Measurements from ENCODE around the gene TAF11L9. TPM values are rescaled to one million over a fixed set of nuclear protein-coding genes. Genes with fewer than 3 reads are reported as not detected.
"Not testable (repeated sequence)": the region's sequence is repeated elsewhere in the genome, so short reads cannot be mapped to it uniquely, and the experiment has no call there.

Gene TAF11L9
- not detected in 2 replicates for total RNA-seq (2014; rRNA removed; shearing (Covaris generic))
- not detected in 2 replicates for polyA plus RNA-seq (2015; cell fraction: cytosol; rRNA removed)
- not detected in 2 replicates for polyA plus RNA-seq (2015; cell fraction: nucleus; rRNA removed)

- DNase-seq (ENCODE audit: low read depth): not testable (repeated sequence)
These were observed at the start of gene TAF11L9 for GRCh38 chr5:17594255-17594654. Gene TAF11L9, minus strand, starts transcription at chr5:17594394.

DNA sequence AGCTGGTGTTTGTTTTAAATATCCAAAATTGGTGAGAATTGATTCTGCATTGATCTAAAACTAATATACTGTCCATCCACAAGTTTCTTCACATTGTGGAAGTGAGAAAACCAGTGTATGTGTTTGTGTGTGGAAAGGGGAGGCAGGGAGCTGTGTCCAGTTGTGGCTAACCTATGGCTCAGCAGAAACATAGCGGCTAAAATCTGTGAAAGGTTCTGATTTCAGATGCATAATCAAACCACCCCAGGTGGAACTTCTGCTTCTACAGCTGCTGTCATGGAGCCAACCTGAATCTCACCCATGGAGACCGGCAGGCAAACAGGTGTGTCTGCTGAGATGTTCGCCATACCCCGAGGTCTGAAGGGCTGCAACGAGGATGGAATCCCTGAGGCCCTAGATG is 40.0 kb upstream of the TAF11L9 start, which contains the start of gene TAF11L14:
Gene TAF11L14, plus strand, starts transcription at position 301 of the 400 bp plus-strand sequence.
- DNase-seq (ENCODE audit: low read depth): no peak

GRCh38 chr5:17631788-17632187 is 37.6 kb upstream of the TAF11L9 start, which contains the start of gene TAF11L13:
Gene TAF11L13, plus strand, starts transcription at chr5:17632088.
- DNase-seq (ENCODE audit: low read depth): not testable (repeated sequence)

DNA sequence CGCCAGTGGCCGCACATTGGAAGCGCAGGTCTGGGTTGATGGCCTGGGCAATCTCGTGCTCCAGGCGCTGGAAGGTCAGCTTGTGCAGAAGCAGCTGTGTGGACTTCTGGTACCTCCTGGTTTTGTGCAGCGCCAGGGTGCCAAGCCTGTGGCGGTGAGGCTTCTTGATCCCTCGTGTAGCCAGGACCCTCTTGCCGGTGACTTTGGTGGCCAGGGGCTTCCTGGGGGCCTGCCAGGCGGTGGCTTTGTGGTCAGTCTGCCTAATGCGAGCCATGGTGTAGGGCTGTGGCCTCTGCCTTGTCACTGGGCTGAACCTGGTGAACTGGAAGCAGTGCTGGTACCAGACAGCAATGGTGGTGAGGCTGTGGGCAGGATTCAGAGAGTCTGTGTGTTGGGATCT is 31.5 kb upstream of the TAF11L9 start:
- no peak for DNase-seq (ENCODE audit: low read depth)

DNA sequence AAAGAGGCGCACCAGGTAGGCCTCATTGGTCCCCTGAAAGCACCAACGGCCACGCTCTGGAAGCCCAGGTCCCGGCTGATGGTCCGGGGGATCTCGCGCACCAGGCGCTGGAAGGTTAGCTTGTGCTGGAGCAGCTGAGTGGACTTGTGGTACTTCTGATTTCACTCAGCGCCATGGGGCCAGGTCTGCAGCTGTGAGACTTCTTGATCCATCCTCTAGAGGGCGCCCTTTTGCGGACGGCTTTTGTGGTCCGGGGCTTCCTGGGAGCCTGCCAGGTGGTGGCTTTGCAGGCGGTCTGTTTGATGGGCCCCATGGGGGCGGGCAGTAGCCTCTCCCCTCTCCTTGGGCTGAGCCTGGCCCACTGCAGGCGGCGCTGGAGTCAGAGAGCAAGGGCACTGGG is 26.4 kb upstream of the TAF11L9 start:
- DNase-seq (ENCODE audit: low read depth): no peak

DNA sequence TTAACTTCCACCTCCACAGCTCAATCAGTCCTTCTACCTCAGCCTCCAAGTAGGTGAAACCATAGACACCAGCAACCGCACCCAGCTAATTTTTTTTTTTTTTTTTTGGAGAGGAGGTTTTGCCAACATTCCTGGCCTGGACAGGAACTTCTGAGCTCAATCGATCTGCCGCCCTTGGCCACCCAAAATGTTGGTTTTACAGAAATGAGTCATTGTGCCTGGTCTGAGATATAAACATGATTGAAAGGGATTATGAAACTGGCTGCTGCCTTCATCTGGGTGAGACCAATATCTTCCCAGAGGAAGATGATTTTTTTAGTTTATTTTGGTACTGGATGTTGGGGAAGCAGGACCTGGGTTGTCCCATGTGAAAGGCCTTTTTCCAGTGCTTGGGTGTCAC is 25.2 kb upstream of the TAF11L9 start:
- no peak for DNase-seq (ENCODE audit: low read depth)

- DNase-seq (ENCODE audit: low read depth): no peak
These were observed 20.8 kb upstream of the TAF11L9 start for GRCh38 chr5:17614872-17615605.

DNA sequence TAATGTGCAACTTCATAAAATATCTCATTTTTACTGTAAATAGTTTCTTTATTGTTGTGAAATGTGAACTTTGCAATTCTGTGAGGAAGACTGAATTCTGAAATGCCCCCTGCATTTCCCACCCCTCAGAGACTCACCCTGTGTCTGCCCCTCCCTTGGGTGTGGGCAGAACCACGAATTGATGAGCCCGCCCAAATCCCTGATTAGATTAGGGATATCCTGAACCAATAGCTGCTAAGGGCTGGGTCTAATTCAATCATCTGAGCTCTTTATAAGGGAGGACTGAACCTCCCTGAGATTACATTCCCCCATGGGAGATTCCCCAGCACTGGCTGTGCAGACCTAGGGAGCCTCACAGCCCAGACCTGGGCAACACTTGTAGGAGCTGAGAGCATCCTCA is 15.9 kb upstream of the TAF11L9 start, which contains the start of gene TAF11L12:
Gene TAF11L12, plus strand, starts transcription at position 301 of the 400 bp plus-strand sequence.
- DNase-seq (ENCODE audit: low read depth): not testable (repeated sequence)

DNA sequence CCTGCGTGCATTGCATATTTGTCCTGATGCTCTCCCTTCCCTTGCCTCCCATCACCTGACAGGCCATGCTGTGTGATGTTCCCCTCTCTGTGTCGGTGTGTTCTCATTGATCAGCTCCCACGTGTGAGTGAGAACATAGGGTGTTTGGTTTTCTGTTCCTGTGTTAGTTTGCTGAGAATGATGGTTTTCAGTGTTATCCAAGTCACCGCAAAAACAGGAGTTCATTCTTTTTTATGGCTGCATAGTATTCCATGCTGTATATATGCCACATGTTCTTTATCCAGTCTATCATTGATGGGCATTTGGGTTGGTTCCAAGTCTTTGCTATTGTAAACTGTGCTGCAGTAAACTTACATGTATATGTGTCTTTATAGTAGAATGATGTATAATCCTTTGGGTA is 13.3 kb upstream of the TAF11L9 start:
- DNase-seq (ENCODE audit: low read depth): not testable (repeated sequence)

- no peak for DNase-seq (ENCODE audit: low read depth)
These were observed 10.8 kb upstream of the TAF11L9 start for GRCh38 chr5:17604951-17605350.

DNA sequence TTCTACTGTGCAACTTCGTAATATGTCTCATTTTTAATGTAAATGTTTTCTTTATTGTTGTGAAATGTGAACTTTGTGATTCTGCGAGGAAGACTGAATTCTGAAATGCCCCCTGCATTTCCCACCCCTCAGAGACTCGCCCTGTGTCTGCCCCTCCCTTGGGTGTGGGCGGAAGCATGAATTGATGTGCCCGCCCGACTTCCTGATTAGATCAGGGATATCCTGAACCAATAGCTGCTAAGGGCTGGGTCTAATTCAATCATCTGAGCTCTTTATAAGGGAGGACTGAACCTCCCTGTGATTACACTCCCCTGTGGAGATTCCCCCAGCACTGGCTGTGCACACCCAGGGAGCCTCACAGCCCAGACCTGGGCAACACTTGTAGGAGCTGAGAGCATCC is 9.7 kb upstream of the TAF11L9 start, which contains the start of gene TAF11L11:
Gene TAF11L11, plus strand, starts transcription at position 304 of the 400 bp plus-strand sequence.
- not testable (repeated sequence) for DNase-seq (ENCODE audit: low read depth)

GRCh38 chr5:17597728-17598127 is 3.5 kb upstream of the TAF11L9 start, which contains the start of gene TAF11L10:
Gene TAF11L10, minus strand, starts transcription at chr5:17597828.
- DNase-seq (ENCODE audit: low read depth): not testable (repeated sequence)

- DNase-seq (ENCODE audit: low read depth): not testable (repeated sequence)
These were observed 3.3 kb downstream of the TAF11L9 start, which contains the start of gene TAF11L8 for GRCh38 chr5:17590860-17591259. Gene TAF11L8, minus strand, starts transcription at chr5:17590960.

DNA sequence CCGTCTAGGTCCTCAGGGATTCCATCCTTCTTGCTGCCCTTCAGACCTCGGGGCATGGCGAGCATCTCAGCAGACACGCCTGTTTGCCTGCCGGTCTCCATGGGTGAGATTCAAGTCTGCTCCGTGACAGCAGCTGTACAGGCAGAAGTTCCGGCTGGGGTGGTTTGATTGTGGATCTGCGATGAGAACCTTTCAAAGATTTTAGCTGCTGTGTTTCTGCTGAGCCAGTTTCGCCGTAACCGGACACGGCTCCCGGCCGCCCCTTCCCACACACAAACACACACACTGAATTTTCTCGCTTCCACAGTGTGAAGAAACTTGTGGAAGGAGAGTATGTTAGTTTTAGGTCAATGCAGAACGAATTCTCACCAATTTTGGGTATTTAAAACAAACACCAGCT is 8.5 kb downstream of the TAF11L9 start, which contains the start of gene TAF11L7:
Gene TAF11L7, minus strand, starts transcription at position 101 of the 400 bp plus-strand sequence.
- DNase-seq (ENCODE audit: low read depth): not testable (repeated sequence)

Small RNA genes lying within 50 kb of the gene (small RNA-seq; reads per million reads assigned to genes)
- not detected for gene AC233724.3
- not detected for gene AC233724.4
- gene AC233724.6: not detected
- gene AC233724.7: not detected

Other genes starting within 250 kb of the TAF11L9 start
- not detected in 2 replicates for gene TAF11L2, start 96.2 kb downstream of the TAF11L9 start, total RNA-seq (2014; rRNA removed; shearing (Covaris generic))
- not detected in 2 replicates for gene TAF11L3, start 76.0 kb downstream of the TAF11L9 start, total RNA-seq (2014; rRNA removed; shearing (Covaris generic))
- not detected in 2 replicates for gene TAF11L4, start 72.6 kb downstream of the TAF11L9 start, total RNA-seq (2014; rRNA removed; shearing (Covaris generic))
- not detected in 2 replicates for gene TAF11L5, start 69.2 kb downstream of the TAF11L9 start, total RNA-seq (2014; rRNA removed; shearing (Covaris generic))
- gene TAF11L6, start 65.7 kb downstream of the TAF11L9 start, total RNA-seq (2014; rRNA removed; shearing (Covaris generic)): not detected in 2 replicates
- not detected in 2 replicates for gene TAF11L7, start 8.6 kb downstream of the TAF11L9 start, total RNA-seq (2014; rRNA removed; shearing (Covaris generic))
- gene TAF11L8, start 3.4 kb downstream of the TAF11L9 start, total RNA-seq (2014; rRNA removed; shearing (Covaris generic)): not detected in 2 replicates
- gene TAF11L10, start 3.4 kb upstream of the TAF11L9 start, total RNA-seq (2014; rRNA removed; shearing (Covaris generic)): not detected in 2 replicates
- not detected in 2 replicates for gene TAF11L11, start 9.8 kb upstream of the TAF11L9 start, total RNA-seq (2014; rRNA removed; shearing (Covaris generic))
- gene TAF11L12, start 16.0 kb upstream of the TAF11L9 start, total RNA-seq (2014; rRNA removed; shearing (Covaris generic)): not detected in 2 replicates
- not detected in 2 replicates for gene TAF11L13, start 37.7 kb upstream of the TAF11L9 start, total RNA-seq (2014; rRNA removed; shearing (Covaris generic))
- not detected in 2 replicates for gene TAF11L14, start 40.1 kb upstream of the TAF11L9 start, total RNA-seq (2014; rRNA removed; shearing (Covaris generic))

Measured in HT1080 (cell line).